NCI-H526 (cell line): ENCODE data around the gene DUSP3.
"Not testable (repeated sequence)": the region's sequence is repeated elsewhere in the genome, so short reads cannot be mapped to it uniquely, and the experiment has no call there.

Source experiments
- DNase-seq, 2 experiments: peaks; one replicate each; lab custom pipeline; 2025; lab: John Stamatoyannopoulos, UW

The DUSP3 gene

GRCh38 chr17:43801844-43802243 is 23.1 kb upstream of the DUSP3 start:
- no peak for DNase-seq

- DNase-seq, result no peak
These were observed 22.0 kb upstream of the DUSP3 start for GRCh38 chr17:43800736-43801135.

- no peak for DNase-seq
These were observed 20.3 kb upstream of the DUSP3 start for GRCh38 chr17:43799047-43799446.

GRCh38 chr17:43798024-43798423 is 19.2 kb upstream of the DUSP3 start:
- DNase-seq, result not testable (repeated sequence)

GRCh38 chr17:43792668-43793067 is 13.9 kb upstream of the DUSP3 start:
- DNase-seq, result not testable (repeated sequence)

- peak; percentile 81 to 89 for DNase-seq
These were observed 12.8 kb upstream of the DUSP3 start for GRCh38 chr17:43791589-43791988.

- DNase-seq, result peak; percentile 17 to 73
These were observed 11.6 kb upstream of the DUSP3 start for GRCh38 chr17:43790311-43790940.

GRCh38 chr17:43789482-43789881 is 10.7 kb upstream of the DUSP3 start:
- no peak for DNase-seq

- DNase-seq, result no peak
These were observed 9.8 kb upstream of the DUSP3 start for GRCh38 chr17:43788540-43788939.

GRCh38 chr17:43787728-43788127 is 9.0 kb upstream of the DUSP3 start:
- DNase-seq, result peak in 1 of 2 experiments; percentile 49

GRCh38 chr17:43784628-43785101 is 5.9 kb upstream of the DUSP3 start:
- DNase-seq, result no peak

GRCh38 chr17:43784068-43784467 is 5.3 kb upstream of the DUSP3 start:
- DNase-seq, result no peak

GRCh38 chr17:43782913-43783680 is 4.3 kb upstream of the DUSP3 start:
- no peak for DNase-seq

GRCh38 chr17:43780135-43780534 is 1.4 kb upstream of the DUSP3 start, which contains the start of gene CFAP97D1:
CFAP97D1 (plus strand) TSS chr17:43780435; CDS start chr17:43780463, 28 bp downstream.
- no peak for DNase-seq

- DNase-seq, result peak; percentile 43 to 72
These were observed 658 bp upstream of the DUSP3 start for GRCh38 chr17:43779145-43780125.

GRCh38 chr17:43774304-43775250 is 4.2 kb downstream of the DUSP3 start:
- DNase-seq, result no peak

- no peak for DNase-seq
These were observed 5.7 kb downstream of the DUSP3 start for GRCh38 chr17:43772877-43773648.

GRCh38 chr17:43771463-43771862 is 7.3 kb downstream of the DUSP3 start:
- no peak for DNase-seq

GRCh38 chr17:43770957-43771356 is 7.8 kb downstream of the DUSP3 start:
- DNase-seq, result no peak

GRCh38 chr17:43769859-43770258 is 8.9 kb downstream of the DUSP3 start:
- no peak for DNase-seq
